Prostate gland (tissue), 2 donors: Measurements from ENCODE around the gene ZNF558. TPM values are rescaled to one million over a fixed set of nuclear protein-coding genes. Genes with fewer than 3 reads are reported as not detected.

Source experiments
- DNase-seq: peaks from one replicate; pipeline ENCODE4 v3.0.0-alpha.2; 2019; ENCODE audit warnings: low spot score
- H3K27ac ChIP-seq, 2 donors: fragments of 200-600 bp; sonication (generic); 2 replicates each; pipeline ENCODE4 v1.5.1; 2017 to 2019
- H3K27me3 ChIP-seq: fragments of 200-600 bp; sonication (generic); replicated peaks from 2 replicates; pipeline ENCODE4 v1.5.1; 2019; ENCODE audit not compliant: insufficient read depth
- H3K36me3 ChIP-seq, 2 donors: fragments of 200-600 bp; sonication (generic); 1 replicate in 1 of 2; 2 replicates in 1 of 2; pipeline versions ENCODE4 v1.5.1 to v1.8.1; 2017 to 2019
- H3K4me1 ChIP-seq: fragments of 200-600 bp; sonication (generic); replicated peaks from 2 replicates; pipeline ENCODE4 v1.5.1; 2019
- H3K4me3 ChIP-seq, 2 donors: fragments of 200-600 bp; sonication (generic); 2 replicates each; pipeline ENCODE4 v1.5.1; 2017 to 2019
- H3K9me3 ChIP-seq: fragments of 200-600 bp; sonication (generic); 2 replicates; pipeline ENCODE4 v1.5.1; 2017
- POLR2A ChIP-seq: fragments of 450-650 bp; IDR thresholded peaks from one replicate; pipeline ENCODE4 v1.6.1; 2016; ENCODE audit warnings: antibody characterized with exemption, mild to moderate bottlenecking
- POLR2AphosphoS5 ChIP-seq: sonication (generic); formaldehyde crosslinking; IDR thresholded peaks from one replicate; pipeline ENCODE4 v1.6.1; 2017; ENCODE audit warnings: antibody characterized with exemption
- WGBS: methylation state at CpG from one replicate; pipeline ENCODE4 v1.1.5; 2018; 5-methylcytosine and 5-hydroxymethylcytosine counted together
- intact Hi-C: fragments of 100-400 bp; cut with DNase I; formaldehyde crosslinking; loops from one replicate; pipeline ENCODE4 v1.14.2; 2022
- total RNA-seq, 2 donors: library from RNA; depleted of rRNA; stranded (reverse); fragments of >200 nt; gene quantifications; one replicate each; pipeline ENCODE4 v1.1.0, GENCODE V29; 2016
- TF ChIP-seq, protein P1 (sequence below), 4 experiments: fragments of 200-600 bp in 2 of 4; fragments of 450-650 bp in 2 of 4; sonication (generic) in 2 of 4; IDR thresholded peaks; 1 replicate in 3 of 4; 2 replicates in 1 of 4; pipeline ENCODE4 v1.5.1; 2016 to 2019; ENCODE audit warnings: antibody characterized with exemption in 4 of 4, mild to moderate bottlenecking in 2 of 4, moderate library complexity in 2 of 4

ZNF558 gene
- 10 to 100 TPM; 28.6 to 45.2 TPM for total RNA-seq

DNA sequence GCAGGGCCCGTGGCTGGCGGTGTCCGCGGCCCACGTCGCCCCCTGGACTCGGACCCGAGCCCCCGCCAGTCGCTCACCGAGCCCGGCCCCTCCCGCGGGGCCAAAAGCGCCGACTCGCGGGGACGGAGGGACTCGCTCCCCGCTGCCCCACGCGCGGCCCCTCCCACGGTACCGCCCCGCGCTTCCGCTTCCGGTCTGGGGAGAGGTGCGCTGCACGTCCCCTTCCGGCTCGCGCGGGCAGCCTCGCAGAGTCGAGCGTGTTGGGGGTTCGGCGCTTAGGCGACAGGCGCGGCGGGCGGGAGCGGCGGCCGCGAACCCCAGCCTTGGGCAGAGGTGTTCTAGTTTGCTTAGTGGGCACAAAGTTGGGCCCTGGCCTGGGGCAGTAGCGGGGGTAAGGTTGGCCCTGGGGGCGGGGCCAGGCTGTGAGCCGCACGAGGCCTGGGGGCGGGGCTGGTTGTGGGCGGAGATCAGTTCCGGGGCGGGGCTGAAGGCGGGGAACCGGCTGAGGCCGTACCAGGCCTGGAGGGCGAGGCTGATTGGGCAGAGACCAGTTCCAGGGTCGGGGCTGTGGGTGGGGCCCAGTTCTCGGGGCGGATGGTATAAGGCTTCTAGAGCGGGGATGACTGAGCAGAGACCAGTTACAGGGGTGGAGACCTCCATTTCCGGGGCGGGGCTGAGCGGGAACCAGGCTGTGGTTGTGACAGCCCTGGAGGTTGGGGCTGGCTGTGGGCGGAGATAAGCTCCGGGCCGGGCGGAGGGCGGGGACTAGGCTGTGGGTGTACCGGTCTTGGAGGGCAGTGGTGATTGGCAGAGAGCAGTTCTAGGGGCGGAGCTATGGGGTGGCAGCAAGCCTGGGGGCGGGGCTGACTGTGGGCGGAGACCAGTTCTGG is at the start of gene ZNF558, which contains the start of gene MBD3L1:
Gene ZNF558 (minus strand): TSS at position 173 of the 890 bp plus-strand sequence. CDS start 9,645 bp downstream, outside the sequence.
Gene MBD3L1 (plus strand): TSS at position 246 of the 890 bp plus-strand sequence. CDS start 10,302 bp downstream, outside the sequence.
- peak; percentile 97 for DNase-seq
- peak within 1 kb of the TSS; percentile 73 to 87 for H3K4me3 ChIP-seq
- no peaks in the 10 kb centered on the region for H3K27me3 ChIP-seq
- peak; percentile 50 for TF ChIP-seq POLR2AphosphoS5
- peak; percentile 71 for TF ChIP-seq POLR2A
- TF ChIP-seq, protein P1, sequence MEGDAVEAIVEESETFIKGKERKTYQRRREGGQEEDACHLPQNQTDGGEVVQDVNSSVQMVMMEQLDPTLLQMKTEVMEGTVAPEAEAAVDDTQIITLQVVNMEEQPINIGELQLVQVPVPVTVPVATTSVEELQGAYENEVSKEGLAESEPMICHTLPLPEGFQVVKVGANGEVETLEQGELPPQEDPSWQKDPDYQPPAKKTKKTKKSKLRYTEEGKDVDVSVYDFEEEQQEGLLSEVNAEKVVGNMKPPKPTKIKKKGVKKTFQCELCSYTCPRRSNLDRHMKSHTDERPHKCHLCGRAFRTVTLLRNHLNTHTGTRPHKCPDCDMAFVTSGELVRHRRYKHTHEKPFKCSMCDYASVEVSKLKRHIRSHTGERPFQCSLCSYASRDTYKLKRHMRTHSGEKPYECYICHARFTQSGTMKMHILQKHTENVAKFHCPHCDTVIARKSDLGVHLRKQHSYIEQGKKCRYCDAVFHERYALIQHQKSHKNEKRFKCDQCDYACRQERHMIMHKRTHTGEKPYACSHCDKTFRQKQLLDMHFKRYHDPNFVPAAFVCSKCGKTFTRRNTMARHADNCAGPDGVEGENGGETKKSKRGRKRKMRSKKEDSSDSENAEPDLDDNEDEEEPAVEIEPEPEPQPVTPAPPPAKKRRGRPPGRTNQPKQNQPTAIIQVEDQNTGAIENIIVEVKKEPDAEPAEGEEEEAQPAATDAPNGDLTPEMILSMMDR (IDR thresholded peaks at IDR 0.05): peak in 2 of 4 experiments; percentile 16 to 55
- no peaks in the 10 kb centered on the region for H3K9me3 ChIP-seq
- no peaks in the 10 kb centered on the region for H3K4me1 ChIP-seq
- intact Hi-C loops: no loop called here
- WGBS: 5% methylated on average over 51 of the region's 78 CpGs
- H3K27ac ChIP-seq: peak within 1 kb of the TSS; percentile 91 to 95
- no peaks in the 10 kb centered on the region for H3K36me3 ChIP-seq

DNA sequence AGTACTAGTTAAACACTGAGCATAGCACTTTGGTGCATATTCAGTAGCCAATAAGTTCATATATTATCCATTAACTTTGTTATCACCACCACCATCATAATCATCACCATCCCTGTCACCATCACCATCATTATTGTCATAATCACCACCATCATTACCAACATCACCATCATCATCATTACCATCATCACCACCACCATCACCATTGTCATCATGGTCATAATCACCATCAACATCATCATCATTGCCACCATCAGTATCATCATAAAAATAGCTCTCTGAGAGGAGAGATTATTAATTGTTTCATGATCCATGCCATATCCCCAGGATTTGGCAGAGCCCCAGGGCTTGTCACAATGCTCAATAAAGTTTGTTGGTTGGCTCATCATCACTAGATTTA is 49.4 kb upstream of the ZNF558 start:
- intact Hi-C loops: no loop called here
- H3K36me3 ChIP-seq: no peaks in the 10 kb centered on the region
- TF ChIP-seq, protein P1 (IDR thresholded peaks at IDR 0.05): no peak
- TF ChIP-seq POLR2A (no peak), POLR2AphosphoS5 (no peak)
- no peak overlapping the region for H3K4me3 ChIP-seq
- no peak overlapping the region for H3K27ac ChIP-seq
- H3K9me3 ChIP-seq: no peaks in the 10 kb centered on the region
- DNase-seq: no peak
- H3K4me1 ChIP-seq: no peaks in the 10 kb centered on the region
- peaks cover 2% of the 10 kb centered on the region for H3K27me3 ChIP-seq

DNA sequence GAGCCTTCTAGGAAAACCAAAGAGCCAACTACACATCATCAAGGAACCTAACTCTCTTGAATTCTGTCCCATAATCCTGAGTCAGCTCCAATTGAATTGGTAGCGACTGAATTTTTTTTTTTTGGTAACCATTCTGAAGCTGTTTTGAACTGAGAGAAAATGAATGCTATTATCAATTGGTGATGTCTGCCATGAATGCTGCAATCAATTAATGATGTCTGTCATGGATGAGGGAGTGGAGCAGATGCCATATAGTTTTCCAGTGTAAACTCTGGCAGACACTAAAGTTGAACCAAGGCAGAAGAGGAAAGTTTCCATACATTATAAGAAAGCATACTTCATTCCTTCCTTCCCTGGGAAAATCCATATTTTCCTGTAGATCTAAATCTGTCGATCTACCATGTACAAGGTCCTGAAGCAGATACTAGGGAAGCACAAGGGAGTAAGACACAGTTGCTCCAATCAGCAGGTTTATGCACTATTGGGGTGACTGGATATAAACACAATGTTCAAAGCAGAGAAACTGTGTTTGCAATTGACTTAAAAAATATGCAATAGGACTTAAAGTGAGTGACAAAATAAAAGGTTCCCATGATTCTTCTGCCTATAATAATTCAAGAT is 48.9 kb upstream of the ZNF558 start:
- TF ChIP-seq, protein P1 (IDR thresholded peaks at IDR 0.05): no peak
- no peak for TF ChIP-seq POLR2A
- TF ChIP-seq POLR2AphosphoS5: no peak
- 85% methylated on average over 2 of the region's 2 CpGs for WGBS
- H3K4me3 ChIP-seq: no peak overlapping the region
- H3K27me3 ChIP-seq: peaks cover 2% of the 10 kb centered on the region
- no peak for DNase-seq
- H3K36me3 ChIP-seq: no peaks in the 10 kb centered on the region
- no peaks in the 10 kb centered on the region for H3K4me1 ChIP-seq
- H3K27ac ChIP-seq: no peak overlapping the region
- intact Hi-C loops: no loop called here
- no peaks in the 10 kb centered on the region for H3K9me3 ChIP-seq

DNA sequence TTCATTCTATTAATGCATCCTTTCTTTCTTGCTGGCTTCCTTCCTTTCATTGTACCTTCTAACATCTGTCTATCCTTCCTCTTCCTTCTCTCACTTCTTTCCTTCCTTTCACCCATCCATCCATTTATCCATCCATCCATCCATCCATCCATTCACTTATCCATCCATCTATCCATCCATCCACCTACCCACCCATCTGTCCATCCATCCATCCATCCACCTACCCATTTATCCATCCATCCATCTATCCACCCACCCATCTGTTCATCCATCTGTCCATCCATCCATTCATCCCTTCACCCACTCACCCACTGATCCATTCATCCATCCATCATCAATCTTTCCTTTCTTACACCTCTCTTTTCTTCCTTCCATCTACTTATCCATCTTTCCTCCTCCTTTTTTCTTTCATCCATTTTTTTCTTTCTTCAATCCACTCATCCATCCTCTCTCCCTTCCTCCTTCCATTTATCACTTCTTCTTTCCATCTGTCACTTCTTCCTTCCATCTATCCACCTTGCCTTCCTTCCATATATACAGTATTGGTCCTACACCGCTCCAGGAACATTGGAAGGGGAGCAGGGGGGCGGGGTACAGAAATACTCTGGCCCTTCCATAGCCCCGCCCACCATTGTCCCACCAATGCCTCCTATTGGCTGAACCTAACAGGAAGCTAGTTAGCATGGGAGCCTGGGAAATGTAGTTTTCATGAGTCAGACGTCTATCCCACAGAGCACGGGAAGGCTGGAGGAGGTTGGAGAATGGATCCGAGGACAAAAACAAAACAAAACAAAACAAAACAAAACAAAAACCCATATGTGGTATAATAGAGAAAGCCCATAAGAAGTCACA is 46.0 kb upstream of the ZNF558 start:
- WGBS: 37% methylated on average over 6 of the region's 6 CpGs

More for the DNA sequence above, 46.0 kb upstream of the ZNF558 start:
- intact Hi-C loops: no loop called here
- Histone ChIP-seq H3K27ac (no peak overlapping the region), H3K27me3 (peaks cover 2% of the 10 kb centered on the region), H3K4me3 (no peak overlapping the region), H3K36me3 (no peaks in the 10 kb centered on the region), H3K4me1 (no peaks in the 10 kb centered on the region), H3K9me3 (no peaks in the 10 kb centered on the region)
- no peak for DNase-seq
- TF ChIP-seq, protein P1 (IDR thresholded peaks at IDR 0.05): no peak
- no peak for TF ChIP-seq POLR2A
- no peak for TF ChIP-seq POLR2AphosphoS5
